GM23338 (cell line): Measurements from ENCODE around the gene NF1. TPM values are rescaled to one million over a fixed set of nuclear protein-coding genes. Genes with fewer than 3 reads are reported as not detected.
"Not testable (repeated sequence)": the region's sequence is repeated elsewhere in the genome, so short reads cannot be mapped to it uniquely, and the experiment has no call there.

Source experiments
- ATAC-seq: fragments of 200-7000 bp; cut with Tn5 transposase; 3 replicates; pipeline ENCODE4 v1.9.1; 2020
- DNase-seq: peaks from one replicate; pipeline ENCODE4 v3.0.0-alpha.2; 2015; ENCODE audit warnings: low spot score
- H2AFZ ChIP-seq: fragments of 200-600 bp; sonication (generic); 2 replicates; pipeline ENCODE4 v1.8.0; 2016; ENCODE audit warnings: antibody characterized with exemption, mild to moderate bottlenecking, moderate library complexity
- H3F3A ChIP-seq: fragments of 200-600 bp; sonication (generic); replicated peaks from 2 replicates; pipeline ENCODE4 v1.8.0; 2017; ENCODE audit warnings: antibody characterized with exemption, mixed run types, low read depth
- H3K27ac ChIP-seq: fragments of 200-600 bp; sonication (generic); 2 replicates; pipeline ENCODE4 v1.6.1; 2016; ENCODE audit warnings: low read depth
- H3K27me3 ChIP-seq: fragments of 200-600 bp; sonication (generic); 2 replicates; pipeline ENCODE4 v1.8.0; 2016; ENCODE audit warnings: mild to moderate bottlenecking, mixed run types, moderate library complexity; ENCODE audit not compliant: insufficient read depth
- H3K36me3 ChIP-seq: fragments of 200-600 bp; sonication (generic); 2 replicates; pipeline ENCODE4 v1.8.0; 2016; ENCODE audit warnings: mild to moderate bottlenecking; ENCODE audit not compliant: insufficient read depth
- H3K4me1 ChIP-seq: fragments of 200-600 bp; sonication (generic); 2 replicates; pipeline ENCODE4 v1.8.0; 2016; ENCODE audit warnings: mild to moderate bottlenecking, moderate library complexity; ENCODE audit not compliant: insufficient read depth
- H3K4me2 ChIP-seq: fragments of 200-600 bp; sonication (generic); 2 replicates; pipeline ENCODE4 v1.7.1; 2017; ENCODE audit warnings: mixed run types
- H3K4me3 ChIP-seq: fragments of 200-600 bp; sonication (generic); 2 replicates; pipeline ENCODE4 v1.6.1; 2016; ENCODE audit warnings: mixed run types
- H3K79me2 ChIP-seq: fragments of 200-600 bp; sonication (generic); replicated peaks from 2 replicates; pipeline ENCODE4 v1.8.0; 2017; ENCODE audit warnings: mild to moderate bottlenecking; ENCODE audit not compliant: insufficient read depth
- H3K9me2 ChIP-seq: fragments of 200-600 bp; sonication (generic); 2 replicates; pipeline ENCODE4 v1.8.0; 2017; ENCODE audit not compliant: insufficient read depth
- H4K20me1 ChIP-seq: fragments of 200-600 bp; sonication (generic); replicated peaks from 2 replicates; pipeline ENCODE4 v1.8.0; 2017; ENCODE audit warnings: mild to moderate bottlenecking; ENCODE audit not compliant: insufficient read depth
- H3K27ac Mint-ChIP-seq: 2 replicates; pipeline ENCODE4 v1.8.0; 2020; ENCODE audit warnings: inconsistent platforms, mild to moderate bottlenecking, moderate library complexity, mixed read lengths
- H3K27me3 Mint-ChIP-seq: 3 replicates; pipeline ENCODE4 v1.8.0; 2022; ENCODE audit warnings: low read depth, mild to moderate bottlenecking, moderate library complexity, mixed read lengths, inconsistent platforms; ENCODE audit not compliant: insufficient read depth, poor library complexity
- H3K36me3 Mint-ChIP-seq: 3 replicates; pipeline ENCODE4 v1.8.0; 2021; ENCODE audit warnings: low read depth, mild to moderate bottlenecking, inconsistent platforms, moderate library complexity, mixed read lengths
- H3K4me1 Mint-ChIP-seq: 3 replicates; pipeline ENCODE4 v1.8.0; 2020; ENCODE audit warnings: mild to moderate bottlenecking, inconsistent platforms, mixed read lengths
- H3K4me3 Mint-ChIP-seq: 3 replicates; pipeline ENCODE4 v1.8.0; 2021; ENCODE audit warnings: moderate library complexity, mild to moderate bottlenecking, inconsistent platforms, mixed read lengths
- H3K9me3 Mint-ChIP-seq: 3 replicates; pipeline ENCODE4 v1.8.0; 2020; ENCODE audit warnings: moderate library complexity, mild to moderate bottlenecking, inconsistent platforms, mixed read lengths
- EZH2 ChIP-seq: fragments of 200-600 bp; sonication (generic); IDR thresholded peaks from one replicate; pipeline ENCODE4 v1.8.0; 2017; ENCODE audit warnings: antibody characterized with exemption, mild to moderate bottlenecking, low read depth; ENCODE audit not compliant: unreplicated experiment
- EZH2phosphoT487 ChIP-seq: fragments of 200-600 bp; sonication (generic); IDR thresholded peaks from one replicate; pipeline ENCODE4 v1.8.1; 2018; ENCODE audit warnings: antibody characterized with exemption; ENCODE audit not compliant: unreplicated experiment
- NANOG ChIP-seq: IDR thresholded peaks from 2 replicates; pipeline ENCODE4 v1.6.1; 2016; ENCODE audit warnings: antibody characterized with exemption, borderline replicate concordance
- ZNF114 ChIP-seq: fragments of 250-450 bp; sonication (Bioruptor Pico); IDR thresholded peaks from 2 replicates; pipeline ENCODE4 v1.5.0; 2020; ENCODE audit warnings: mild to moderate bottlenecking, moderate library complexity
- polyA plus RNA-seq: library from polyadenylated mRNA; unstranded; fragments of >200 nt; fragmentation: Nextera tagmentation; extraction: Ambion mirVana; gene quantifications from 2 replicates; pipeline ENCODE4 v1.2.1, GENCODE V29; 2016
- total RNA-seq: library from RNA; depleted of rRNA; stranded (reverse); fragments of >200 nt; shearing (Covaris generic); gene quantifications from 2 replicates; pipeline ENCODE4 v1.2.3, GENCODE V29; 2014
- TF ChIP-seq, protein P1 (sequence below): fragments of 250-450 bp; sonication (Bioruptor Pico); IDR thresholded peaks from 2 replicates; pipeline ENCODE4 v1.5.0; 2020; ENCODE audit warnings: mild to moderate bottlenecking, moderate library complexity
- TF ChIP-seq, protein P2 (sequence below): IDR thresholded peaks from 2 replicates; pipeline ENCODE4 v1.6.1; 2016; ENCODE audit warnings: antibody characterized with exemption

The NF1 gene
- total and polyA plus RNA-seq, 2 experiments from 2014 or later: 16.3 to 49.7 TPM

DNA sequence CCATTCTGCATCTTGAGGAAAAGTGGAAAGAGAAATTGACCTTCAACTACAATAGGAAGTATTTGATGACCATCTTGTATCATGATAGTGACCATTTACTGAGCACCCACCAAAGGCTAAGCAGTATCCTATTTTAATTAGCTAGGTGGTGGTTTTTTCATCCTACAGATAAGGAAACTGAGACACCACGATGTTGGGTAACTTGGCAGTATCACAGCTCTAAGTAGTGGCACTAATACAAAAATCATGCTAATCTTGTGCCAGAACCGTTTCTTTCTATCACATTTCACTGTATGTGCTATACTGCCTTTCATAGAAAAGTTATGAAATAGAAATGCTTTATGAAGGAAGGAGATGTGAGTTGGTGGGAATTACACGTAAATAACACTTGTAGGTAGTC, 216.7 kb downstream of the NF1 start (continued):
- TF ChIP-seq, protein P1, sequence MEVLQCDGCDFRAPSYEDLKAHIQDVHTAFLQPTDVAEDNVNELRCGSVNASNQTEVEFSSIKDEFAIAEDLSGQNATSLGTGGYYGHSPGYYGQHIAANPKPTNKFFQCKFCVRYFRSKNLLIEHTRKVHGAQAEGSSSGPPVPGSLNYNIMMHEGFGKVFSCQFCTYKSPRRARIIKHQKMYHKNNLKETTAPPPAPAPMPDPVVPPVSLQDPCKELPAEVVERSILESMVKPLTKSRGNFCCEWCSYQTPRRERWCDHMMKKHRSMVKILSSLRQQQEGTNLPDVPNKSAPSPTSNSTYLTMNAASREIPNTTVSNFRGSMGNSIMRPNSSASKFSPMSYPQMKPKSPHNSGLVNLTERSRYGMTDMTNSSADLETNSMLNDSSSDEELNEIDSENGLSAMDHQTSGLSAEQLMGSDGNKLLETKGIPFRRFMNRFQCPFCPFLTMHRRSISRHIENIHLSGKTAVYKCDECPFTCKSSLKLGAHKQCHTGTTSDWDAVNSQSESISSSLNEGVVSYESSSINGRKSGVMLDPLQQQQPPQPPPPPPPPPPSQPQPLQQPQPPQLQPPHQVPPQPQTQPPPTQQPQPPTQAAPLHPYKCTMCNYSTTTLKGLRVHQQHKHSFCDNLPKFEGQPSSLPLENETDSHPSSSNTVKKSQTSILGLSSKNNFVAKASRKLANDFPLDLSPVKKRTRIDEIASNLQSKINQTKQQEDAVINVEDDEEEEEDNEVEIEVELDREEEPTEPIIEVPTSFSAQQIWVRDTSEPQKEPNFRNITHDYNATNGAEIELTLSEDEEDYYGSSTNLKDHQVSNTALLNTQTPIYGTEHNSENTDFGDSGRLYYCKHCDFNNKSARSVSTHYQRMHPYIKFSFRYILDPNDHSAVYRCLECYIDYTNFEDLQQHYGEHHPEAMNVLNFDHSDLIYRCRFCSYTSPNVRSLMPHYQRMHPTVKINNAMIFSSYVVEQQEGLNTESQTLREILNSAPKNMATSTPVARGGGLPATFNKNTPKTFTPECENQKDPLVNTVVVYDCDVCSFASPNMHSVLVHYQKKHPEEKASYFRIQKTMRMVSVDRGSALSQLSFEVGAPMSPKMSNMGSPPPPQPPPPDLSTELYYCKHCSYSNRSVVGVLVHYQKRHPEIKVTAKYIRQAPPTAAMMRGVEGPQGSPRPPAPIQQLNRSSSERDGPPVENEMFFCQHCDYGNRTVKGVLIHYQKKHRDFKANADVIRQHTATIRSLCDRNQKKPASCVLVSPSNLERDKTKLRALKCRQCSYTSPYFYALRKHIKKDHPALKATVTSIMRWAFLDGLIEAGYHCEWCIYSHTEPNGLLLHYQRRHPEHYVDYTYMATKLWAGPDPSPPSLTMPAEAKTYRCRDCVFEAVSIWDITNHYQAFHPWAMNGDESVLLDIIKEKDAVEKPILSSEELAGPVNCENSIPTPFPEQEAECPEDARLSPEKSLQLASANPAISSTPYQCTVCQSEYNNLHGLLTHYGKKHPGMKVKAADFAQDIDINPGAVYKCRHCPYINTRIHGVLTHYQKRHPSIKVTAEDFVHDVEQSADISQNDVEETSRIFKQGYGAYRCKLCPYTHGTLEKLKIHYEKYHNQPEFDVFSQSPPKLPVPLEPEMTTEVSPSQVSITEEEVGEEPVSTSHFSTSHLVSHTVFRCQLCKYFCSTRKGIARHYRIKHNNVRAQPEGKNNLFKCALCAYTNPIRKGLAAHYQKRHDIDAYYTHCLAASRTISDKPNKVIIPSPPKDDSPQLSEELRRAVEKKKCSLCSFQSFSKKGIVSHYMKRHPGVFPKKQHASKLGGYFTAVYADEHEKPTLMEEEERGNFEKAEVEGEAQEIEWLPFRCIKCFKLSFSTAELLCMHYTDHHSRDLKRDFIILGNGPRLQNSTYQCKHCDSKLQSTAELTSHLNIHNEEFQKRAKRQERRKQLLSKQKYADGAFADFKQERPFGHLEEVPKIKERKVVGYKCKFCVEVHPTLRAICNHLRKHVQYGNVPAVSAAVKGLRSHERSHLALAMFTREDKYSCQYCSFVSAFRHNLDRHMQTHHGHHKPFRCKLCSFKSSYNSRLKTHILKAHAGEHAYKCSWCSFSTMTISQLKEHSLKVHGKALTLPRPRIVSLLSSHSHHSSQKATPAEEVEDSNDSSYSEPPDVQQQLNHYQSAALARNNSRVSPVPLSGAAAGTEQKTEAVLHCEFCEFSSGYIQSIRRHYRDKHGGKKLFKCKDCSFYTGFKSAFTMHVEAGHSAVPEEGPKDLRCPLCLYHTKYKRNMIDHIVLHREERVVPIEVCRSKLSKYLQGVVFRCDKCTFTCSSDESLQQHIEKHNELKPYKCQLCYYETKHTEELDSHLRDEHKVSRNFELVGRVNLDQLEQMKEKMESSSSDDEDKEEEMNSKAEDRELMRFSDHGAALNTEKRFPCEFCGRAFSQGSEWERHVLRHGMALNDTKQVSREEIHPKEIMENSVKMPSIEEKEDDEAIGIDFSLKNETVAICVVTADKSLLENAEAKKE (CRISPR knock-in tag): no peak
- TF ChIP-seq ZNF114 (CRISPR knock-in tag) (no peak), EZH2phosphoT487 (no peak)

DNA sequence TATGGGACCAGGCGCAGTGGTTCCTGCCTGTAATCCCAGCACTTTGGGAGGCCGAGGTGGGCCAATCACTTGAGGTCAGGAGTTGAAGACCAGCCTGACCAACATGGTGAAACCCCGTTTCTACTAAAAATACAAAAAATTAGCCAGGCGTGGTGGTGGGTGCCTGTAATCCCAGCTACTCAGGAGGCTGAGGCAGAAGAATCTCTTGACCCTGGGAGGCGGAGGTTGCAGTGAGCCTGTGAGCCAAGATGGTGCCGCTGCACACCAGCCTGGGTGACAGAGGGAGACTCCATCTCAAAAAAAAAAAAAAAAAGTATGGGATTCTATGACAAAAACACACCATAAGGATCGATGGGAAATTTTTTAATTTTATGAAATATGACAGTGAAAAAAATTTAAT, 217.4 kb downstream of the NF1 start:
- H3K4me1 ChIP-seq, H3F3A ChIP-seq, ATAC-seq, H3K4me3 Mint-ChIP-seq, DNase-seq, H4K20me1 ChIP-seq, H3K4me3 ChIP-seq, H3K27ac ChIP-seq, H3K4me2 ChIP-seq, H3K27me3 Mint-ChIP-seq, H3K9me3 Mint-ChIP-seq, H3K79me2 ChIP-seq, H3K36me3 ChIP-seq, H3K27me3 ChIP-seq, H3K27ac Mint-ChIP-seq, H2AFZ ChIP-seq, H3K4me1 Mint-ChIP-seq, H3K9me2 ChIP-seq, H3K36me3 Mint-ChIP-seq: not testable (repeated sequence)

DNA sequence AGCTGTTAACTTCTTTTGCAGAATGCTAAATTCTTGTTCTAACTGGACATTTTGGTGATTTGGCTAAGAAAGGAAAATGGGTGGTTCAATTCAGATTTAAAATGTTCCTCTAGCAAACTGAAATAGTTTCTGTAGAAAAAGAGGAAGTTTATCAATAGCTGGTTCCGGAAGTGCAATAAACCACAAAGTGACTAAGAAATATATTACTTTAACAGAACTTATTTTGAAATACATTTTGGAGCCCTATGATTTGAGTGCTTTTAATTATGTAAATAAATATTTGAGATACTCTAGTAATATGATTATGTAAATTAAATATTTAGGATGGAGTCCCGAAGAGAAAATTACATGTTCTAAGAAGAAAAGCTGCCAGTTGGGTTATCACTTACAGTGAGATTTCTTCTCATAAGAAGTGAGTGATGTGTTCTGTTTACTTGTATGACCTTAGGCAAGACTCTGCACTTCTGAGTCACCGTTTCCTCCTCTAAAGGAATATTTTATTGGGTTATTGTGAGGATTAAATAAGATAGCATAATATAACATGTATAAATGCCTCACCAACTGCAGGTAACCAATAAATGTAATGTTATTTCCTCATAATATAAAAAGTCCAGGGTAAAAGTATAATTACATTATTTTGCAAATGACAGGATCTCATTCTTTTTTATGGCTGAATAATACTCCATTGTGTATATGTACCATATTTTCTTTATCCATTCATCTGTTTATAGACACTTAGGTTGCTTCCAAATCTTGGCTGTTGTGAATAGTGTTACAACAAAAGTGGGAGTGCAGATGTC, 219.4 kb downstream of the NF1 start, which contains the start of gene EVI2B:
EVI2B (minus strand) TSS at position 73 of the 800 bp plus-strand sequence. CDS start 8,445 bp downstream, outside the sequence.
- H3K36me3 Mint-ChIP-seq: no peaks in the 10 kb centered on the region
- peaks cover 21% of the 10 kb centered on the region for H3K4me1 Mint-ChIP-seq
- peaks cover 20% of the 10 kb centered on the region; the same call in 1 of the 2 replicates for H3K4me1 ChIP-seq
- no peak within 1 kb of the TSS for H2AFZ ChIP-seq
- H3K27ac ChIP-seq: no peak within 1 kb of the TSS
- H3K27me3 ChIP-seq: no peaks in the 10 kb centered on the region
- no peaks in the 10 kb centered on the region for H4K20me1 ChIP-seq
- H3K4me3 Mint-ChIP-seq: no peak within 1 kb of the TSS
- H3K4me3 ChIP-seq: no peak within 1 kb of the TSS
- H3F3A ChIP-seq: no peaks in the 10 kb centered on the region
- no peak within 1 kb of the TSS for H3K27ac Mint-ChIP-seq
- no peaks in the 10 kb centered on the region for H3K9me3 Mint-ChIP-seq
- TF ChIP-seq NANOG (no peak), EZH2 (no peak)
- TF ChIP-seq, protein P2, sequence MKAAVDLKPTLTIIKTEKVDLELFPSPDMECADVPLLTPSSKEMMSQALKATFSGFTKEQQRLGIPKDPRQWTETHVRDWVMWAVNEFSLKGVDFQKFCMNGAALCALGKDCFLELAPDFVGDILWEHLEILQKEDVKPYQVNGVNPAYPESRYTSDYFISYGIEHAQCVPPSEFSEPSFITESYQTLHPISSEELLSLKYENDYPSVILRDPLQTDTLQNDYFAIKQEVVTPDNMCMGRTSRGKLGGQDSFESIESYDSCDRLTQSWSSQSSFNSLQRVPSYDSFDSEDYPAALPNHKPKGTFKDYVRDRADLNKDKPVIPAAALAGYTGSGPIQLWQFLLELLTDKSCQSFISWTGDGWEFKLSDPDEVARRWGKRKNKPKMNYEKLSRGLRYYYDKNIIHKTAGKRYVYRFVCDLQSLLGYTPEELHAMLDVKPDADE: no peak
- no peak for ATAC-seq
- no peaks in the 10 kb centered on the region for H3K9me2 ChIP-seq
- no peaks in the 10 kb centered on the region for H3K27me3 Mint-ChIP-seq
- no peak within 1 kb of the TSS for H3K4me2 ChIP-seq
- DNase-seq: no peak
- no peaks in the 10 kb centered on the region for H3K79me2 ChIP-seq
- H3K36me3 ChIP-seq: no peaks in the 10 kb centered on the region
